Vagina (tissue), 2 donors: Measurements from ENCODE around the gene ZBTB42.

Experiments
- POLR2AphosphoS5 ChIP-seq, 2 donors: sonication (generic); formaldehyde crosslinking; IDR thresholded peaks; one replicate each; pipeline ENCODE4 v1.9.0; 2017; ENCODE audit warnings: antibody characterized with exemption in 2 of 2, mild to moderate bottlenecking in 2 of 2, low read depth in 1 of 2; ENCODE audit not compliant: insufficient read depth in 1 of 2
- TF ChIP-seq, protein P1 (sequence below), 3 experiments: fragments of 450-650 bp in 2 of 3; fragments of 200-600 bp in 1 of 3; sonication (generic) in 1 of 3; IDR thresholded peaks; one replicate each; pipeline ENCODE4 v1.5.1; 2017 to 2019; ENCODE audit warnings: antibody characterized with exemption in 3 of 3, mild to moderate bottlenecking in 2 of 3, moderate library complexity in 2 of 3

- TF ChIP-seq, protein P1, sequence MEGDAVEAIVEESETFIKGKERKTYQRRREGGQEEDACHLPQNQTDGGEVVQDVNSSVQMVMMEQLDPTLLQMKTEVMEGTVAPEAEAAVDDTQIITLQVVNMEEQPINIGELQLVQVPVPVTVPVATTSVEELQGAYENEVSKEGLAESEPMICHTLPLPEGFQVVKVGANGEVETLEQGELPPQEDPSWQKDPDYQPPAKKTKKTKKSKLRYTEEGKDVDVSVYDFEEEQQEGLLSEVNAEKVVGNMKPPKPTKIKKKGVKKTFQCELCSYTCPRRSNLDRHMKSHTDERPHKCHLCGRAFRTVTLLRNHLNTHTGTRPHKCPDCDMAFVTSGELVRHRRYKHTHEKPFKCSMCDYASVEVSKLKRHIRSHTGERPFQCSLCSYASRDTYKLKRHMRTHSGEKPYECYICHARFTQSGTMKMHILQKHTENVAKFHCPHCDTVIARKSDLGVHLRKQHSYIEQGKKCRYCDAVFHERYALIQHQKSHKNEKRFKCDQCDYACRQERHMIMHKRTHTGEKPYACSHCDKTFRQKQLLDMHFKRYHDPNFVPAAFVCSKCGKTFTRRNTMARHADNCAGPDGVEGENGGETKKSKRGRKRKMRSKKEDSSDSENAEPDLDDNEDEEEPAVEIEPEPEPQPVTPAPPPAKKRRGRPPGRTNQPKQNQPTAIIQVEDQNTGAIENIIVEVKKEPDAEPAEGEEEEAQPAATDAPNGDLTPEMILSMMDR (IDR thresholded peaks at IDR 0.05): no peak
- no peak for TF ChIP-seq POLR2AphosphoS5 (IDR thresholded peaks at IDR 0.05; ENCODE audit: insufficient read depth in 1 of 2, low read depth in 1 of 2)
These were observed 5.2 kb downstream of the ZBTB42 start for GRCh38 chr14:104805941-104806624.
